Suppressor macrophage treated with lipopolysaccharide for 4 hours (primary cell): ENCODE data around the gene USP48.
A peak's percentile ranks its signal among the peaks of the same experiment; 100 is the strongest.

Source experiments
- DNase-seq: peaks from one replicate; pipeline ENCODE4 v3.0.0-alpha.2; 2020

Gene USP48

DNA sequence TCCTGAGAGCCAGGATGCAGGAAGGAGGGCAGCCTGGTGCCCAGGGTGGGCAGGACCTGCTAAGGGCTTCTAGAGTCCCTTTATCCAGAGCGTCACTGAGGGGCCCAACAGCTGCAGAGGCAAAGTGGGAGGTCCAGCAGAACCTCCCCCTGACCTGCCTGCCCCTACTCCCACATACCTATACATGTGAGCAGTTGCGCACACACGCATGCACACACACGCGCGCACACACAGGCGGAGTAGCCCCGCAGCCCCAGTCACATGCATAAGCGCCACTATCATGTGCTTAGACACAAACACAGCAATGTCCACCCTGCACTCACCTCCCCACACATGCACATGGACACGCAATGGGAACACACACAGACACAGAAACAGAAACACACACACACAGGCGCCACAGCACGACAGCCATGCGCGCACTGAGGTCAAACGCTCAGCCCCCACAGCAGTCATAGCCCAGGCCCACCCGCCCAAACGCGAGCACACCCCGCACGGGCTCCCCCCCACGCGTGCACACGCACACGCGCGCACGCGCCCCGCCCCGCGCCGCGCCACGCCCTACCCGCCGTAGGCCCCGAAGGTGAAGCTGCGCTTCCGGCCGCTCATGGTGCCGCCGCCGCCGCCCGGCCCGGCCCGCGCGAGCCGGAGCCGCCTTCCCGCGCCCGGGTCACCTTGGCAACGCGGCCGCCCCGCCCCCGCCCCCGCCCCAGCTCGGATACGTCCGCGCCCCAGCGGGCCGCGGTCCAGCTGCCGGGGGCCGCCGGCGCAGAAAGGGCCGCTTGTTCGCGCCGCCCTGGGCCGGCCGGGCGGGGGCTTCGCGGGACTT is 131.5 kb downstream of the USP48 start:
- DNase-seq = no peak

DNA sequence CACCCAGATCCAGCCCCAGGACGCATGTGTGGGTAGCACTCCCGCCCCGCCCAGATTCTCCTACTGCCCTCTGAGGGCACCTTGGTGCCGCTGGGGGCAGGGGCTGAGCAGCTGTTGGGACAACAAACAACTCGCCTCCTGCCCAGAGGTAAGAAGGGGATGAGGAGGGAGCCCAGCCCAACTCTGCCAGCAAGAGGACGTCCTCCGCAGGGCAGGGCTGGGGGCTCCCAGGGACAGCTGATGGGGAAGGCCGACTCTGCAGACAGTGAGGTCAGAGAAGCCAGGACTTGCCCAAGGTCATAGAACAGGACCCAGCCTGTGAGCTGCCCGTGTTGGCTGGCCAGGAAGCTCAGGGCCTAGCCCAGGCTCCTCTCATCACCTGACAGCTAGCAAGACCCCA is 132.5 kb downstream of the USP48 start:
- DNase-seq = no peak

GRCh38 chr1:21649315-21649714 is 133.6 kb downstream of the USP48 start:
- no peak for DNase-seq

DNA sequence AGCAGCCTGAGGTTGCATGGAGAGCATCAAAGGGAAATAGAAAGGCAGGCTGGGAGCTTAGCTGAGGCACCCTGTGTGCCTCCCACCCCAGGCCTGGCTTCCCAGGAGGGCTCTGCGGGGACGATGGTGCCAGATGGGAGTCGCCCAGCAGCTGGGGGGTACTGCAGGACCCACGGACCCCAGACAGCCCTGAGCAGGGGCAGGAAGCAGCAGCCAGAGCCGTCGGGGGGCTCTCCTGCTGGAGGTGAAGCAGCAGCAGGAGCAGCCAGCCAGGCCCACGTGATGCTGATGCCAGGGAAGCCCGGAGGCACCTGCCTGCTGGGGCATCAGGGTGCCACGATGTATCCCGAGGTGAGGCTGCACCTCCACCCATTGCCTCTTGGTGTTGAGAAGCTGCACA is 134.2 kb downstream of the USP48 start:
- no peak for DNase-seq

- no peak for DNase-seq
Observed at GRCh38 chr1:21648352-21648730, 134.6 kb downstream of the USP48 start.

DNA sequence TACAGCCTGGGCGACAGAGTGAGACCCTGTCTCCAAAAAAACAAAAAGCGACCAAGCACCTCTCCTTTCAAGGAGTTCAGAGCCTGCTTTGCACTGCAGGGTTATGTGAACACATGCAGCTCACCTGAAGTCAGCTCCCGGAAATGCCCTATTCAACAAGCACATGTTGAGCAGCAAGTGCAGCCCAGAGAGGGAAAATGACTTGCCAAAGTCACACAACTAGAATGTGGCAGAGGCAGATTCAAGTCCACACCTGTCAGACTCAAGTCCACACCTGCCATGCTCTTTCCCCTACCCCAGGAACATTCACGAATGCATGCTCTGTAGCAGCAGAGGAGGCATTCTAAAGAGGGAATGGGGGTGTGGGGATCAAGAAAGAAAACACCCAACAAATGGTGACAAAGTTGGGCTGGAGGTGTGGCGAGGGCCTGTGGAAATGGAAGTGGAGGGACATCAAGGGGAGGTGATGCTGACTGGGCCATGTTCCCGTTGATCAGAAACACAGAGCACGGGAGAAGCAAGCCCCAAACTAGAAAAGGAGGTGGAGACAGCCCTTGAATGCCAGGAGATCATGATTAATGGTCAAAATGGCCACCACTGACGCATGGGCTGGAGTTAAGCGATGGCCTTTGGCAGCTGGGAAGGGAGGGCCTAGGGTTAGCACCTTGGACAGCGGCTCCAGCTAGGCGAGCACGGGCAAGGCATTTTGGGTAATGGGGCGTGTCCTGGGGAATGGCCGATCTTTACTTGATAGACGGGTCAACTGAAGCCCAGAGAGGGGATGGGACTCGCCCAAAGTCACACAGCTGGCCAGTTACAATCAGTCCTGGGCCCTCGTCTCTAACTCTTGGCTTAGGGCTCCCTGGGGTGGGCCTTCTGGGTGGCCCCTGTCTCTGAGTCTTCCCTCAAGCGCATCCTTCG is 135.3 kb downstream of the USP48 start:
- peak; percentile 52 for DNase-seq

- DNase-seq = no peak
Observed at GRCh38 chr1:21645550-21645949, 137.4 kb downstream of the USP48 start.

DNA sequence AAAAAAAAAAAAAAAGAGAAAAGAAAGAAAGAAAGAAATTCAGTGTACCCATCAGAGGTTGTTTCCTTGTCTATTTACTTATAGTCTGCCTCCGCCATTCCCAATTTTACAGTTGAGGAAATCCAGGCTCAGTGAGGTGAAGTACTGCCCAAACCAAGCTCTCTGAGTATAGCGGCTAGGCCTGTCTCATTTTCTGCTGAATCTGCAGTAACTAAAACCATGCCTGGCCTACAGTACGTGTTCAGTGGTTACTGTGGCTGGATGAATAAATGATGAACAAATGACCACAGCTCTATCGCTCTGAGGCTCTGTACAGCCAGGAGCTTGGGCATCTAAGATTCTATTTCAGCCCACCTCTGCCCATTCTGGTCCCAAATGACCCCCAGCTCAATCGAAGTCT is 138.0 kb downstream of the USP48 start:
- DNase-seq = no peak

- no peak for DNase-seq
Observed at GRCh38 chr1:21644348-21644747, 138.6 kb downstream of the USP48 start.

- DNase-seq = no peak
Observed at GRCh38 chr1:21643624-21644023, 139.3 kb downstream of the USP48 start.

DNA sequence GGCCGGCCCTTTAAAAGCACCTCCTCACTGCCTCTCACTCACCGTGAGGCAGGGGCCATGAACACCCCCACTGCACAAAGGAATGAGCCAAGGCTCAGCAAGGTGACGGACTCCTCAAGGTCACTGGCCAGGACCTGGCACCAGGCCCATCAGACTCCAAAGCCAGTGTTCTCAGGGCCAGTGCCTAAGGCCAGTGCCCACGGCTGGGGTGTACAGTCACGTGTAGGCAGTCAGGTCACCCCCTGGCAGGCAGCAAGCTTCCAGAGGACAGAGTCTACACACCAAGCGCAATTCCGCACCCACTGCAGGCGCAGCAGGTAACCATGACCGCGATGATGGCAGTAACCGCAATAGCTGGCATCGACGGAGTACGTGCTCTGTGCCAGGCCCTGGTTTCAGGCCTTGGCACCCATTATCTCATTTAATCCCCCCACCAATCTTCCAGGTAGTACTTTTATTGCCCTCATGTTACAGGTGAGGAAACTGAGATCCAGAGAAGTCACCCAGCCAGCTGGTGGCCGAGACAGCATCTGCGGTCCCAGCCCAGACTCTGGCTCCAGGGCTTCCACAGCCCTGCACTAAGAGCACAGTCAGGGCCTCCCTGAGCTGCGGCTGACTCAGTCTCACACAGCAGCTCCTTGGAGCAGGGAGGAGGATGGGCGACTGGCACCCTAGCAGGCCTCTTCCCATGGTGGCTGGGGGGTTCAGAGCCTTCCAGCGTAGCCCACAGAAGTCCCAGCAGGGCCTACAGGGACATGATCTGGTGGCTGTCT is 140.8 kb downstream of the USP48 start:
- DNase-seq = no peak

- no peak for DNase-seq
Observed at GRCh38 chr1:21641537-21641936, 141.4 kb downstream of the USP48 start.

- DNase-seq = no peak
Observed at GRCh38 chr1:21641076-21641475, 141.9 kb downstream of the USP48 start.

DNA sequence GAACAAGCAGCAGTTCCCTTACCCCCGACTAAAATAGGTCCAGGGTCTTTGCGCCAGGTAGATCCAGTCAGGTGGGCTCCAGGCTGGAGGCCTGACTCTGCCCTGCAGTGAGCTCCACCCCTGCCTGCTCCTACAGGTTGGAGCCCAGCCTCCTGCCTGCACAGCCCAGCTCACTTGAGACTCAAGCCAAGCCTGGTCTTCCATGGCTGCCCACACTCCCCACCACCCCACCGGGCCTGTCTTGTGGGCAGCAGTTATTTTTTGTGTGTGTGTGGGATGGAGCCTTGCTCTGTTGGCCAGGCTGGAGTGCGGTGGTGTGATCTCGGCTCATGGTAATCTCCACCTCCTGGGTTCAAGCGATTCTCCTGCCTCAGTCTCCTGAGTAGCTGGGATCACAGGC is 142.3 kb downstream of the USP48 start:
- no peak for DNase-seq

DNA sequence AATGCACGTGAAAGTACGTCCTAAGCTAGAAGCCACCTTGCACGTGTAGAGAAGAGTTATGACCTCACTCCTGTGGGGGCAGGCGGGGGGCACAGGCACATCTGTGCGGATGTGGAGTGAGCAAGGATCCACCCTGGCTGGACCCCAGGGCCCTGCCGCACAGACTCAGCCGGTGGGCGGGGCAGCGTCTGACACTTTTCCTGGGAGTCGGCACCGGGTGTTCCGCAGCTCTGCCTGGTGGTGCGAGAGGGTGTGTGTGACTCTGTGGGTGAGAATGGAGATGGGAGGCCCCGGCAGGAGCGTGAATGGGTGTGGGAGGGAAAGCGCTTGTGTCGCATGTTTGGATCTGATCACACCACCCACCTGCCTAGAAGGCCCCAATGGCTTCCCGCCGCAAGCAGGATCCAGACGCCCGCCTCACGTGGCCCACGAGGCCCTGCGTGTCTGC is 143.3 kb downstream of the USP48 start:
- no peak for DNase-seq

GRCh38 chr1:21638531-21639341 is 144.2 kb downstream of the USP48 start:
- no peak for DNase-seq

DNA sequence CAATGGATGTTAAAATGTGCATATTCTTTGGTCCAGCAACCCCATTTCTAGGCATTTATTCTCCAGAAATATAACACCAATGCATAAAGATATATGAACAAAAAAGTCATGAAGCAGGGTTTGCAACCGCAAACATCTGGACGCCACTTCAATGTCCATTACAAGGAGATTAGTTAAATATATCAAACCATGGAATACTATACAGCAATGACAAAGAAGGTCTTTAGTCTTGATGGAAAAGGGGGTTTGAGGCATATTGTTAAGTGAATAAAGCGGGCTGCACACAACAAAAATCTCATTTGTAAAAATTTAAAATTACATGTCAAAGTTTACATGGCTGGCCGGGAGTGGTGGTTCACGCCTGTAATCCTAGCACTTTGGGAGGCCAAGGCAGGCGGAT is 145.4 kb downstream of the USP48 start:
- DNase-seq = no peak

- no peak for DNase-seq
Observed at GRCh38 chr1:21636029-21636428, 146.9 kb downstream of the USP48 start.

DNA sequence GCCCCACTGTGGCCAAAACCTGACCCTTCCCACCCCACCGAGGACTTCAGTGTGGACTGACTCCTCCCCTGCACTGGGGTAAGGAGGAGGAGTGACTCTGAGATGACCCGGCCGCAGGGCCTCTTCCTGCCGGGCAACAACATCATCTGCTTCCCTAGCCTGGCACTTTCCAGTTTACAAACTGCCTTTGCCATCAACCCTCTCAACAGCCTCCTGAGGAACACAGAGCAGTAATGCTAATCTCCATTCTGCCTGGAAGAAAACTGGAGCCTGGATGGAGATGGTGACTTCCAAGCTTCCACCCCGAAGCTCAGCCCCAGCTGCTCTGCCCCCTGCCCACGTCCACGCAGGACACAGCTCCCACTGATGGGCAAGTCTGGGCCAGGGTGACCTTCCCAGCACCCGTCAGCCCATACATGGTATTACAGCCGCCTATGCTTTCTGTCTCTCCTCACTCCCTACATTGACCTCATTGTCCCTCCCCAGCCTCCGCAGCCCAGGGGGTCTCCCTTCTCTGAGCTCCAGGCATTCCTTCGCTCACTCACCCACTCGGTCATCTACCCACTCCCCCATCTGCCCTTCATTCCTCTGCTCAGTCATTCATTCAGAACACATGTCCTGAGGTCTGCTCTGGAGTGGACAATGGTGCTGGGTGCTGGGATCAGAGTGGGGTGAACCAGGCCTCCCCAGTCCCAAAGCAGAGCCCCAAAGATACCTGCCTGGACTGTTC is 148.0 kb downstream of the USP48 start:
- DNase-seq = no peak

- DNase-seq = no peak
Observed at GRCh38 chr1:21633992-21634805, 148.8 kb downstream of the USP48 start.
